GM10266 (cell line): ENCODE data around the gene BMP2K.

Source experiments
- DNase-seq: peaks from one replicate; pipeline ENCODE4 v3.0.0; 2012; ENCODE audit errors: extremely low spot score
- TF ChIP-seq, protein P1 (sequence below): IDR thresholded peaks from 2 replicates; pipeline ENCODE4 v1.5.1; 2012; ENCODE audit warnings: mild to moderate bottlenecking, low read depth; ENCODE audit not compliant: control insufficient read depth, insufficient read depth; ENCODE audit errors: missing control alignments

Gene BMP2K

DNA sequence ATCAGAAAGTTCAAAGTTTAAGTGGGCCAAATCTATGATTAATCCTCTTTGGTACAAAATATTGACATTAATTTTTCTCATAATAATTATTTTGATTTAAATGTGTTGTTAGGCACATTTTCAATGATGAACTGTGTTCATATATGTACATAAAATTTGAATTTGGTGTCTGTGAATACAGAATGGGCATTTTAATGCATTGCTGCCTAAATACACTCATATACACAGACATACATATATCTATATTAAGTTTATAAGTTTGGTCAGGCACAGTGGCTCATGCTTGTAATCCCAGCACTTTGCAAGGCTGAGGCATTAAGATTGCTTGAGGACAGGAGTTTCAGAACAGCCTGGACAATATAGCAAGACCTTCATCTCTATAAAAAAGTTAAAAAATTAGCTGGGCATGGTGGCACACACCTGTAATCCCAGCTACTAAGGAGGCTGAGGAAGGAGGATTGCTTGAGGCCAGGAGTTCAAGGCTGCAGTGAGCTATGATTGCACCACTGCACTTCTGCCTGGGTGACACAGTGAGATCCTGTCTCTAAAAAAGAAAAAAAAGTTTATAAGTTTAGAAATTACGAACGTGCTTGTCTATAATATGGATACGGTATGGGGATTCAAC, 12.3 kb upstream of the BMP2K start:
- TF ChIP-seq, protein P1, sequence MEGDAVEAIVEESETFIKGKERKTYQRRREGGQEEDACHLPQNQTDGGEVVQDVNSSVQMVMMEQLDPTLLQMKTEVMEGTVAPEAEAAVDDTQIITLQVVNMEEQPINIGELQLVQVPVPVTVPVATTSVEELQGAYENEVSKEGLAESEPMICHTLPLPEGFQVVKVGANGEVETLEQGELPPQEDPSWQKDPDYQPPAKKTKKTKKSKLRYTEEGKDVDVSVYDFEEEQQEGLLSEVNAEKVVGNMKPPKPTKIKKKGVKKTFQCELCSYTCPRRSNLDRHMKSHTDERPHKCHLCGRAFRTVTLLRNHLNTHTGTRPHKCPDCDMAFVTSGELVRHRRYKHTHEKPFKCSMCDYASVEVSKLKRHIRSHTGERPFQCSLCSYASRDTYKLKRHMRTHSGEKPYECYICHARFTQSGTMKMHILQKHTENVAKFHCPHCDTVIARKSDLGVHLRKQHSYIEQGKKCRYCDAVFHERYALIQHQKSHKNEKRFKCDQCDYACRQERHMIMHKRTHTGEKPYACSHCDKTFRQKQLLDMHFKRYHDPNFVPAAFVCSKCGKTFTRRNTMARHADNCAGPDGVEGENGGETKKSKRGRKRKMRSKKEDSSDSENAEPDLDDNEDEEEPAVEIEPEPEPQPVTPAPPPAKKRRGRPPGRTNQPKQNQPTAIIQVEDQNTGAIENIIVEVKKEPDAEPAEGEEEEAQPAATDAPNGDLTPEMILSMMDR = no peak
- DNase-seq = no peak

- TF ChIP-seq, protein P1 = no peak
- DNase-seq = no peak
These were observed 11.6 kb upstream of the BMP2K start for GRCh38 chr4:78764498-78764961.

DNA sequence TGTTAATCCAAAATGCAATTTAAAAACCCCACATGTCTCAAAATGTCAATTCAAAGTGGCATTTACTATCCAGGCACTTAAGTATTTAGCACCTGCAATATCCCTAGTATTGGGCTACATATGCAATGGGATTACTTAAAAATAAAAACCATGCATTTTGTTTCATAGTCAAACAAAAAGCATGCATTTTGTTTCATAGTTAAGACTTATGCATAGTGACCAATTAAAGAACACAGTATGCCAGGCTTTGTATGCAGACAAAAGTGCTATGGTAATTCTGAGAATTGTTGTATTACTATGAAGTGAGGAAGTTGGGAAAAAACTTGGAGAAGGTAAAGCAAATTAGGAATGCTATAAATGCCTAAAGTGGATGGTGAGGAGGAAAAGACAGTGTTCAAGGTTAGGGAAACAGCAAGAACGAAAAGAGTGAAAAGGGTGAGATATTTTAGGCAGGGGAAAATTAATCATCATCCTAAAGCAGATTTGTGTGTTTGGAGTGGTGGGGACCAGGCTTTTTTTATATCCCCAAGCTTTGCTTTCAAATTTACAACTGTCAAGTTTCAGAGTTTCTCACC, 10.6 kb upstream of the BMP2K start:
- DNase-seq = no peak

GRCh38 chr4:78766026-78766425, 10.1 kb upstream of the BMP2K start:
- TF ChIP-seq, protein P1 = no peak
- no peak for DNase-seq

More for the DNA sequence above, 10.6 kb upstream of the BMP2K start:
- TF ChIP-seq, protein P1 = no peak

- TF ChIP-seq, protein P1 = no peak
- DNase-seq = no peak
These were observed 9.5 kb upstream of the BMP2K start for GRCh38 chr4:78766650-78767049.

GRCh38 chr4:78767350-78767749, 8.8 kb upstream of the BMP2K start:
- DNase-seq = no peak
- TF ChIP-seq, protein P1 = no peak

- DNase-seq = no peak
- TF ChIP-seq, protein P1 = no peak
These were observed 7.5 kb upstream of the BMP2K start for GRCh38 chr4:78768452-78769180.
